Colonic mucosa (tissue), 4 donors: ENCODE data around the gene ACP1. TPM values are rescaled to one million over a fixed set of nuclear protein-coding genes. Genes with fewer than 3 reads are reported as not detected.

ENCODE experiments used
- DNase-seq: peaks from one replicate; pipeline ENCODE4 v3.0.0-alpha.2; 2020
- H3K27ac ChIP-seq: fragments of 200-600 bp; one replicate; pipeline ENCODE4 v1.8.0; 2021
- H3K27me3 ChIP-seq: fragments of 200-600 bp; one replicate; pipeline ENCODE4 v1.8.0; 2021
- H3K36me3 ChIP-seq: fragments of 200-600 bp; one replicate; pipeline ENCODE4 v1.8.0; 2021
- H3K4me1 ChIP-seq: fragments of 200-600 bp; one replicate; pipeline ENCODE4 v1.8.0; 2021; ENCODE audit warnings: mild to moderate bottlenecking
- H3K4me3 ChIP-seq: fragments of 200-600 bp; one replicate; pipeline ENCODE4 v1.8.0; 2021
- H3K9ac ChIP-seq, 2 donors: one replicate each; pipeline ENCODE4 v1.7.0; 2013; ENCODE audit warnings: control low read depth in 2 of 2, low read depth in 2 of 2, low read length in 2 of 2
- H3K9me3 ChIP-seq: fragments of 200-600 bp; one replicate; pipeline ENCODE4 v1.8.0; 2021
- CTCF ChIP-seq: fragments of 200-600 bp; IDR thresholded peaks from one replicate; pipeline ENCODE4 v1.8.0; 2022; ENCODE audit warnings: antibody characterized with exemption, mild to moderate bottlenecking
- intact Hi-C: fragments of 100-400 bp; cut with DNase I; formaldehyde crosslinking; loops from one replicate; pipeline ENCODE4 v1.14.1; 2022
- total RNA-seq, 2 donors: library from RNA; stranded (reverse); fragmentation: NEBNext Ultra II Directional in 1 of 2; extraction: Animal tissue kit (Norgen Biotek cat#: 25700) in 1 of 2; gene quantifications; one replicate each; pipeline ENCODE4 v1.2.1, GENCODE V29; 2021
- donor health status: healthy.
- donor health status: DM: no; HTN: no; CAD: no.
- donor health status: DM: no; HTN: no; CAD: no.

Gene ACP1
- total RNA-seq, 2 donors from 2014 or later = 92.5 to 106 TPM

- H3K4me1 ChIP-seq = no peaks in the 10 kb centered on the region
Measured at GRCh38 chr2:268323-268722, 3.6 kb downstream of the ACP1 start.

GRCh38 chr2:269356-270030, 4.7 kb downstream of the ACP1 start:
- intact Hi-C loops = no loop called here
- Histone ChIP-seq H3K4me3 (no peak overlapping the region), H3K27me3 (no peaks in the 10 kb centered on the region), H3K27ac (no peak overlapping the region), H3K36me3 (no peaks in the 10 kb centered on the region), H3K4me1 (no peaks in the 10 kb centered on the region), H3K9me3 (no peaks in the 10 kb centered on the region), H3K9ac (no peak overlapping the region)
- no peak for TF ChIP-seq CTCF
- DNase-seq = no peak

More at GRCh38 chr2:268323-268722, 3.6 kb downstream of the ACP1 start:
- Histone ChIP-seq H3K27me3 (no peaks in the 10 kb centered on the region), H3K36me3 (no peaks in the 10 kb centered on the region), H3K9me3 (no peaks in the 10 kb centered on the region), H3K27ac (no peak overlapping the region), H3K9ac (no peak overlapping the region), H3K4me3 (no peak overlapping the region)
- no peak for TF ChIP-seq CTCF
- intact Hi-C loops = no loop called here
- DNase-seq = no peak

- intact Hi-C loops = no loop called here
- no peak for TF ChIP-seq CTCF
- H3K27me3 ChIP-seq = no peaks in the 10 kb centered on the region
- H3K36me3 ChIP-seq = no peaks in the 10 kb centered on the region
- no peak overlapping the region for H3K9ac ChIP-seq
- DNase-seq = no peak
- H3K9me3 ChIP-seq = no peaks in the 10 kb centered on the region
- no peaks in the 10 kb centered on the region for H3K4me1 ChIP-seq
- no peak overlapping the region for H3K27ac ChIP-seq
- no peak overlapping the region for H3K4me3 ChIP-seq
Measured at GRCh38 chr2:270861-271260, 6.1 kb downstream of the ACP1 start.

GRCh38 chr2:271917-272316, 7.2 kb downstream of the ACP1 start:
- Histone ChIP-seq H3K9me3 (no peaks in the 10 kb centered on the region), H3K27me3 (no peaks in the 10 kb centered on the region), H3K36me3 (no peaks in the 10 kb centered on the region), H3K27ac (no peak overlapping the region), H3K4me3 (no peak overlapping the region), H3K4me1 (no peaks in the 10 kb centered on the region), H3K9ac (no peak overlapping the region)
- no peak for DNase-seq
- intact Hi-C loops = no loop called here
- no peak for TF ChIP-seq CTCF

GRCh38 chr2:273333-273732, 8.6 kb downstream of the ACP1 start:
- H3K27ac ChIP-seq = no peak overlapping the region
- DNase-seq = no peak
- no peaks in the 10 kb centered on the region for H3K4me1 ChIP-seq
- no peak overlapping the region for H3K4me3 ChIP-seq
- intact Hi-C loops = no loop called here
- no peaks in the 10 kb centered on the region for H3K9me3 ChIP-seq
- H3K27me3 ChIP-seq = no peaks in the 10 kb centered on the region
- H3K9ac ChIP-seq = no peak overlapping the region
- peaks cover 4% of the 10 kb centered on the region for H3K36me3 ChIP-seq
- no peak for TF ChIP-seq CTCF
